D341Med (cell line): ENCODE measurements around the gene CDH12.
"Not testable (repeated sequence)": the region's sequence is repeated elsewhere in the genome, so short reads cannot be mapped to it uniquely, and the experiment has no call there.

Experiments
- DNase-seq: peaks from one replicate; pipeline ENCODE4 v3.0.0; 2012; ENCODE audit warnings: low spot score

CDH12 gene

DNA sequence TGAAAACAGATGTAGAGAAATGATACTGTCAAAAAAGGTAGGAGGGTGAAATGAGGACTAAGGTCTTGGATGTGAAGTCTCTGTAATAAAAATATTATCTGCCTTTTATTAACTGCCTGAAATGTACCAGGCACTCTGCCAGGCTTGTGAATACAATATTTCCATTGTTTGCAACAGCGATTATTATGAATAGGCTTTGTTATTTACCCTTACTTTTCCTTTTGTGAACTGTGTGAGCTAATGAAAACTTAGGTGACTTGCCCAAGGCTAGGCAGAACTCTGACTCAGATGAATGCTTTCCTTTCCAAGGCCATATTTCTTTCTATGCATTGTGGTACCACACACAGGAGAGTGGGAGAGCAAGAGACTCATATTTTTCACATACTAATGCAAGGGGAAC, 204.1 kb downstream of the CDH12 start:
- DNase-seq: no peak

DNA sequence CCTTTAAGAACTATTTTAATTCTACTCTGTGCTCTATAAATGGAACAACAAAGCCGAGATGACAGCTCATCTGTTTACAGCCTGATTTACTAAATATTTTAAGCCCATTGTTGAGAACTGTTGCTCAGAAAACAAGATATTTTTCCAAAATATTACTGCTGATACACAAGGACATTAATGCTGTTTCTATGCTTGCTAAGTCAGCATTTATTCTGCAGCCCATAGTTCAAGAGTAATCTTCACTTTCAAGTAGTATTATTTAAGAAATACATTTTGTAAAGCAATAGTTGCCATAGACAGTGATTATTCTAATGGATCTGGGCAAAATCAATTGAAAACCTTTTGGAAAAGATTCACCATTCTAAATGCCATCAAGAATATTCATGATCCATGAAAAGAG, 208.3 kb downstream of the CDH12 start:
- no peak for DNase-seq

DNA sequence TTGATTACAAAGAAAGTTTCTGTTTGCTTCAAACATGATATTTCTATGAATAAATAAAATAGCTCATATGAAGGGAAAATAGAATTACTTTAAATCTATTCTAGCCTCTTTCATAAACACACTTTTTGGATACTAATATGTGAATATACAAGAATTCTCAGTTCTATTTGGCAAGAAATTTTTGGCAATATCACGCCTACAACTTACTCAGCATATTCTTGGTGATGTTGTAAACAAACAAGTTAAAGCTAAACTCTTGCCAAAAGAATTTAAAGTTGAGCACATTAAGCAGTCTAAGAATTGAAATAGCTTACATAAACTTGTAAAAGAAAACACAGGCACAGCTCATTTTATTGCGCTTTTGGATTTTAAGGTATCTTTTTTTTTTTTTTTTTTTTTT, 209.8 kb downstream of the CDH12 start:
- no peak for DNase-seq

GRCh38 chr5:22631683-22632082, 221.5 kb downstream of the CDH12 start:
- DNase-seq: no peak

- DNase-seq: no peak
These were observed 226.1 kb downstream of the CDH12 start for GRCh38 chr5:22627029-22627428.

- no peak for DNase-seq
These were observed 227.7 kb downstream of the CDH12 start for GRCh38 chr5:22625451-22625850.

GRCh38 chr5:22621084-22621483, 232.1 kb downstream of the CDH12 start:
- DNase-seq: no peak

DNA sequence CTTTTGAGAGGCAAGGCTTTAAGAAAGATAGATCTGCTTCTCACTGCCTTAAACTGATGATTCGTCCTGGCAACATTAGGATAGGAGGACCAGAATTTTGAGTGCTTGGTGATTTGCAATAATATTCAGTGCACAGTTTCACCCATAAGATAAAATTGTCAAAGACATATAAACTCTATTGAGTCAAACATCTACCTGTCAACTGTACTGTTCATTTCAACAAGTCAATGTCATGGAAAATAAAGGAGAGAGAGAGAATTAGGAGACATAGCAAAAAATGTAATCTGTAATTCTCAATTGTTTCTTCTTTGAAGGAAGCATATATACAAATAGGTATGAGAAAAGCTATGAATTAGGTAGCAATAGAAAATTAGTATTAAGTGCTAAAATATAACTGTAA, 237.2 kb downstream of the CDH12 start:
- DNase-seq: no peak

DNA sequence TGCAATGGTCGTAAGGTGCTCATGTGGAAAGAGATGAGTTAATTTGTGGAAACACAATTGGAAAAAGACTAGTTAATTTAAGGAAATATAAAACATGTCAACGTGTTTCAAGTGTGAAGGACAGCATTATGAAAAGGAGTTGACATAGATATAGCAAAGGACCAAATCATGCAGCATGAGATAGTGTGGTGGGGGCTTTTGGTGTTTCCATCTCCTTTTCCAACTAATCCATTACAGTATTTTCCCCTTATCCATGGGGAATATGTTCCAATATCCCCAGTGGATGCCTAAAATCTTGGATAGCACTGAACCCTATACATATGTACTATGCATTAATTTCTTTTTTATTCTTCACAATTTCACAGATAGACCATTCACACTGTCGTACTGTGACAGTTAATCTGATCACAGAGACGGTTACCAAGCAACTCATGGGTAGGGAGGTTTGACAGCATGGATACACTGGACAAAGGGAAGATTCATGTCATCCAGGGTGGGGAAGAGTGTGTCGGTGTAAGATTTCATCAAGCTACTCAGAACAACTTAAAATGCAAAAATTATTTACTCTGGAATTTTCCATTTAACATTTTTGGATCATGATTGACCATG, 238.6 kb downstream of the CDH12 start:
- DNase-seq: no peak

DNA sequence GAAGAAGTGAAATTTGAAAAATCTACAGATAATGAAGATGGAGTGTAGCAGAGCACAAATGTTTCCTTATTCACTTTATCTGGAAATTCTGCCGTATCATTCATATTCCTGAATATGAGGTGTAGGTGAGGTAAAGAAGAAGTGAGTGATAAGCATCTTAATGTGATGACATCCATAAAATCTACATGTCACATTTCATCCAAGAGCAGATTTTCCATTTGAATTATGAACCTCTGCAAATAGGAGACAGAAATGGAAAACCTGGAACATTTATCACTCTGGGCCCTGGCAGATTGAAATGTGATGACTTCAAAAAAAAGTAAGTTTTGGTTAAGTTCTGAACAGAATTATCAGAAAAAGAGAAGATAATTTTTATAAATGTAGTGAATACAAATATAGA, 240.2 kb downstream of the CDH12 start:
- DNase-seq: no peak

DNA sequence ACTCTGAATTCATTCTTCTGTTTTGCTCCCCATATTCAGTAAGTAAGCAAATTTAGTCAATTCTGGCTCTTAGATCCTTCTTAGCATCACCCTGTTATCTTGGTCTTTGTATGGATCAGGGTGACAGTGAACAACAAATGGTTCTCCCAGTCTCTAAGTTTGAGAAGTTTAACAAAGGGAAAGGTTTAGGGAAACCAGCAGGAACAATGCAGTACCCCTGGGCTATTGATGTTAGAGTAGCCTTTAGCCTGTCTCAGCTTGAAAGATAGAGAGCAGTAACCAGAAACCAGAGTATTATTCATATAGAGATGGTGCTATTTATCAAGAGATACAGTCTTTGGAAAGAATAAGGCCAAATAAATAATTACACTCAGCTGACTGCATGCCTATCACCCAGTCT, 241.8 kb downstream of the CDH12 start:
- no peak for DNase-seq

GRCh38 chr5:22607498-22607897, 245.6 kb downstream of the CDH12 start:
- not testable (repeated sequence) for DNase-seq

GRCh38 chr5:22605473-22605872, 247.7 kb downstream of the CDH12 start:
- no peak for DNase-seq

- no peak for DNase-seq
These were observed 248.4 kb downstream of the CDH12 start for GRCh38 chr5:22604711-22605110.

DNA sequence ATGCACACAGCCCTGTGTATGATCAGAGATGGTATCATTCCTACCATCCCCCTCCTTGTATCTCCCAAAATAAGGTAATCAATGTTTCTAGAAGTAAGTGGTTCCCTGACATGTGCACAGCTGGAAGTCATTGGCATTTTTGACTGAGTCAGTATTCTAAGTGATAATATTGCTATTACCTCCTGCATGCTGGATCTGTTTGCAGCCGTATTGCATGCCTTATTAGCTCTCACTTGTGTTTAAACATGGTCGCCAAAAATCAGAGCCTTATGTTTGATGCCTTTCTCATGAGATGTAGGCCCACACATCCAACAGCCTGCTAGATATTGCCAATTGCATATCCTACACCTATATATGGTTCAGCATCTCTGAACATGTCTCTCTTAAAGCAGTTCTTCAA, 254.3 kb downstream of the CDH12 start:
- no peak for DNase-seq

GRCh38 chr5:22596404-22596970, 256.7 kb downstream of the CDH12 start:
- no peak for DNase-seq

- no peak for DNase-seq
These were observed 258.7 kb downstream of the CDH12 start for GRCh38 chr5:22594491-22594890.

GRCh38 chr5:22593592-22593991, 259.6 kb downstream of the CDH12 start:
- DNase-seq: no peak

DNA sequence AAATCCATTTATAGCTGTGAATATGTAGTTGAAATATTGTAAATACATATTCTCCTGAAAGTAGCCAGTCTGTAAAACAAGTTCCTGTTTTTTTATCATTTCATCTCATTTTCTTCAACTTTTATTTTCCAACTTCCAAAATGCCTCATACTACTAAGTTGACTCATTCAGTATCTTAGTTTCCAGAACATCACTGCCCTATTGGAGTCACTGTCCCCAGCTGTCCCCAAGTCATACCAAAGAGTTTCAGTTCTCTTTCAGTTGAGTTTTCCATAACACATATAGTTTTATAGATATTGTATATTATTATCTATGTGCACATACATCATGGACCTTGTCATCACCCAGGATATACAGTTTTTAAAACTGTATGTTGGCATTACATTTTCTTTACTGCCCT, 261.7 kb downstream of the CDH12 start:
- DNase-seq: no peak

- DNase-seq: no peak
These were observed 262.4 kb downstream of the CDH12 start for GRCh38 chr5:22590677-22591268.

DNA sequence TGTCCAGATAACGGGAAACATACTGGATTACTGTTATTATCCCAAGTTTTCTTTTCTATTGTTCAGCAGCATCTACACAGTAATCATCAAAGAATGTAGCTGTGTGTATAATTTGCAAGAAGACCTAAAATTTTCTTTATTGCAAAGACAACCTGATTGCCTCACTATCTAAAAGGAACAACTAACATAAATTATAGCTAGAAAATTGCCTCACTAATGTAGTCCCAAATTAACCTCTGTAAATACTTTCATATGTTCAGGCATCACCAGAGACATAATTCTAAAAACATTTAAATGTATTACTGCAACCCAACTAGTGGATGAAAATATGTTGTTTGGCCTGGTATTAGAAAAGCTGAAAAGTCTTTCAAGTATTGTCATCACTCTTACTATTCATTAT, 275.4 kb downstream of the CDH12 start:
- DNase-seq: no peak

DNA sequence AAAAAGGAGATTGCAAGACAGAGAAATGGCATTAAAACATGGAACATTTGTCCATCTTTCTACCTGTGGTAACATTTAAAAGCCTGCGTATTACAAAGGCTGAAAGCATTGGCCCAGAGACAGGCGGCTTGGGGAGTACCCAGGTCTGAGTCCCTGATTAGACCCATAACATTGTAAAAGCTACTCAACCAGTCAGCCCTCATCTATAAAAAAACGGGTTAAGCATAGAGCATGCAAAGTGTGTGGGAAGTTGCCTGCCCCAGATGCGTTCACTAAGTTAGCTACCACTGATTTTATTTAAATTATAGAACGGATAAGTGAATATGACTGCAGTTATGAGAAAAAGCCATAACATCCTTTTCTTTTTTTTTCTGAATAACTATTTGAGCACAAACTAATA, 276.1 kb downstream of the CDH12 start:
- no peak for DNase-seq

GRCh38 chr5:22572941-22573340, 280.2 kb downstream of the CDH12 start:
- no peak for DNase-seq

DNA sequence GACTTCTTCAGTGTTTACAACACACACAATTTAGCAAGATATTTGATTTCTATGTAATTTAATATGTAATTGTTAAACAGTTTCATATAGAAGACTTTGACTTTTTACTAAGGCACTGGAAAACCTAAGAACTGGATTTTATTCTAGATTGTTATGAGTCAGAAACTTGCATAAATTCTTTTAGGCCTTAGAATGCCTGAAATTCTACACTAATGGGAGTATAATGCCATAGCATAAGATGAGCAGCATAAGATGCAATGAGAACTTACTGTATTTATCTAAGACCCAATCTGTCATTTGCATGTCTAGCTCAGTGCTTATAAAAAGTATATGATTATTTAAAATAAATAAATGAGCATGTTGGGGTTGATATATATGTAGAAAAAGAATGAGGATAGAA, 285.2 kb downstream of the CDH12 start:
- DNase-seq: no peak
